ENCODE results near the gene GLP2R. TPM values are rescaled to one million over a fixed set of nuclear protein-coding genes. Genes with fewer than 3 reads are reported as not detected.

Gene GLP2R
- total RNA-seq, 1 donor from 2014 or later = not detected

DNA sequence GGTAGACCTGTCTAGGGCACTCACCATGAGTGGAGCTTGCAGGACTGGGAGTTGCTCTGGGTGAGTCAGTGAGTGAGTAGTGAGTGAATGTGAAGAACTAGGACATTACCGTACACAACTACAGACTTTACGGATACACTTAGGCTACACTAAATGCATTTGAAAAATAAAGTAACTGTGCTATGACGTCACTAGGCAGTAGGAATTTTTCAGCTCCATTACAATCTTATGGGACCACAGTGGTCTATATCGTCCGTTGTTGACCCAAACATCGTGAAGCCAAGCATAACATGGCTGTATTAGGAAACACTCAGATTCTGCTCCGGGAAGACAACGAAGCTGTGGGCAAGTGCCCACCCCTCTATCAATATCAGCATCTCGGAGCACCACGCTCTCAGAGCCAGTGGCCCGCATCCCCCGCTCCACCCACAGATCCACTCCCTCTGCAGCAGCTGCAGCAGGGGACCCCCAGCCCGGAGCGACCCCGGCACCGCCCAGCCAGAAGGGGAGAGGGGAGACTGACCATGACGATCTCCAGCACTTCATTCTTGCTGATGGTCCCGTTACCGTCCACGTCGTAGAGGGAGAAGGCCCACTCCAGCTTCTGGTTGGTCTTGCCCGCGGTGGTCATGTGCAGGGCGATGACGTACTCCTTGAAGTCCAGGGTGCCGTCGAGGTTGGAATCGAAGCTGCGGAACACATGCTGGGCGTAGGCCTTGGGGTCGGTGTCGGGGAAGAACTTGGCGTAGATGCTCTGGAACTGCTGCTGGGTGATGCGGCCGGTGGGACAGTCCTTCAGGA lies 78.8 kb downstream of the GLP2R start:
- no peak overlapping the region for H3K4me3 Mint-ChIP-seq
- no peaks in the 10 kb centered on the region for H3K27me3 Mint-ChIP-seq (ENCODE audit: low read depth)
- H3K9me3 Mint-ChIP-seq = peaks cover 1% of the 10 kb centered on the region
- DNase-seq (ENCODE audit: low read depth, low spot score) = no peak
- peaks cover 28% of the 10 kb centered on the region for H3K4me1 Mint-ChIP-seq
- no peaks in the 10 kb centered on the region for H3K36me3 Mint-ChIP-seq (ENCODE audit: low read depth)
- TF ChIP-seq, protein P1, sequence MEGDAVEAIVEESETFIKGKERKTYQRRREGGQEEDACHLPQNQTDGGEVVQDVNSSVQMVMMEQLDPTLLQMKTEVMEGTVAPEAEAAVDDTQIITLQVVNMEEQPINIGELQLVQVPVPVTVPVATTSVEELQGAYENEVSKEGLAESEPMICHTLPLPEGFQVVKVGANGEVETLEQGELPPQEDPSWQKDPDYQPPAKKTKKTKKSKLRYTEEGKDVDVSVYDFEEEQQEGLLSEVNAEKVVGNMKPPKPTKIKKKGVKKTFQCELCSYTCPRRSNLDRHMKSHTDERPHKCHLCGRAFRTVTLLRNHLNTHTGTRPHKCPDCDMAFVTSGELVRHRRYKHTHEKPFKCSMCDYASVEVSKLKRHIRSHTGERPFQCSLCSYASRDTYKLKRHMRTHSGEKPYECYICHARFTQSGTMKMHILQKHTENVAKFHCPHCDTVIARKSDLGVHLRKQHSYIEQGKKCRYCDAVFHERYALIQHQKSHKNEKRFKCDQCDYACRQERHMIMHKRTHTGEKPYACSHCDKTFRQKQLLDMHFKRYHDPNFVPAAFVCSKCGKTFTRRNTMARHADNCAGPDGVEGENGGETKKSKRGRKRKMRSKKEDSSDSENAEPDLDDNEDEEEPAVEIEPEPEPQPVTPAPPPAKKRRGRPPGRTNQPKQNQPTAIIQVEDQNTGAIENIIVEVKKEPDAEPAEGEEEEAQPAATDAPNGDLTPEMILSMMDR (conservative IDR thresholded peaks at IDR 0.05) = no peak
- H3K27ac Mint-ChIP-seq (ENCODE audit: unreplicated experiment) = no peak overlapping the region

DNA sequence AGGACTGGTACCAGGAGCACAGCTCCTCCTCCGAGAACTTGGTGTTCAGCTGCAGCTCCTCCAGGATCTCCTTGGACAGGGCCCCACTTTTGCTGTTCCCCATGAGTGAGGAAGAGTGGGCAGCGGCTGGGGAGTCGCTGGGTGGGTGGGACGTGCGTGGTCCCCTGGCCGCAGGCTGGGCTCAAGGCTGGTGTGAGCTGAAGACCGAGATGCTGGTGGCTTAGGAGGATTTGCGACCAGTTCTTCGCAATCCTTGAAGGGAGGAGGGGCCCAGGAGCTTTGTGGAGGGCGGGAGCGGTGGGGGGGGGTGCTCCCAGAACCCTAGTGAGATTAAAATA lies 79.3 kb downstream of the GLP2R start, which contains the start of gene RCVRN:
Gene RCVRN (minus strand): TSS at position 194 of the 338 bp plus-strand sequence. CDS start 91 bp downstream, at position 103.
- Mint-ChIP-seq H3K36me3 (ENCODE audit: low read depth) (no peaks in the 10 kb centered on the region), H3K9me3 (peaks cover 3% of the 10 kb centered on the region), H3K4me1 (peaks cover 31% of the 10 kb centered on the region), H3K27me3 (ENCODE audit: low read depth) (no peaks in the 10 kb centered on the region), H3K4me3 (no peak within 1 kb of the TSS), H3K27ac (ENCODE audit: unreplicated experiment) (no peak within 1 kb of the TSS)
- TF ChIP-seq, protein P1 (conservative IDR thresholded peaks at IDR 0.05) = no peak
- DNase-seq (ENCODE audit: low read depth, low spot score) = no peak

DNA sequence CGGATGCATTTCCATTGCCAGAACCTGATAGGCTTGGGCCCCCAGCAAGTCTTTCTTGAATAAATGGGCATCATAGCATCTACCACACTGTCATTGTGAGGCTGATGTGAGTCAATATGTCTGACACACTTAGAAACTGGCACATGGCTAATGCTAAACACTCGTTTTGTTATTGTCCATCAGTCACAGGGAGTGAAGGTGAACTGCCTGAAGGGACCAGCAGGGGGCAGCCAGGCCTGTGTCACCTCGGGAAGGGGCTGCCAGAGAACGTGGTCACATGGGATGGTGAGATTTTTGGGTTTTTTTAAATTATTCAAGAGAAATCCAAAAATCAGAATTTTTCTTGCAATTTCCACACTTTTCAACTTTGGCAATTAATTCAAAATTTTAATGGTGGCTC lies 80.2 kb downstream of the GLP2R start:
- Mint-ChIP-seq H3K4me3 (no peak overlapping the region), H3K9me3 (peaks cover 3% of the 10 kb centered on the region), H3K27me3 (ENCODE audit: low read depth) (no peaks in the 10 kb centered on the region), H3K27ac (ENCODE audit: unreplicated experiment) (no peak overlapping the region), H3K36me3 (ENCODE audit: low read depth) (no peaks in the 10 kb centered on the region), H3K4me1 (peaks cover 31% of the 10 kb centered on the region)
- TF ChIP-seq, protein P1 (conservative IDR thresholded peaks at IDR 0.05) = peak; percentile 65
- DNase-seq (ENCODE audit: low read depth, low spot score) = peak; percentile 60

DNA sequence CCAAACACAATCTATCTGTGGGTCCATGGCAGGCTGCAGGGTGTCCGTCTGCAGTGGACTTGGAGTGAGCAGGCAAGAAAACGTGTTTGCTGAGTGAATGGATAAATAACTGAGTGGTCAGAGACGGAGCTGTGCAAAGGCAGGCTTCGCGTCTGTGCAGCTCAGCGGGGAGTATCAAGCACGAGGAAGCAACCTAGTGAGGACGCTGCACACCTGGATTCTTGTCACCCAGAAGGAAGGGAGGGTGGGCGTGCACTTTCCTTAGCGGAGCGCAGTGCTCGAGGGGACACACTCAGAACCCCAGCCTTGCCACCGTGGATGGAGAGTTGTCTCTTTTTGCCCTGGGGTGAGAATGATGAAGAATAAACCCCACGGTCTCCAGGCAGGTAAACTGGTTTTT lies 80.9 kb downstream of the GLP2R start:
- Mint-ChIP-seq H3K27me3 (ENCODE audit: low read depth) (no peaks in the 10 kb centered on the region), H3K36me3 (ENCODE audit: low read depth) (no peaks in the 10 kb centered on the region), H3K27ac (ENCODE audit: unreplicated experiment) (no peak overlapping the region), H3K9me3 (peaks cover 3% of the 10 kb centered on the region), H3K4me1 (peaks cover 31% of the 10 kb centered on the region), H3K4me3 (no peak overlapping the region)
- no peak for DNase-seq (ENCODE audit: low read depth, low spot score)
- TF ChIP-seq, protein P1 (conservative IDR thresholded peaks at IDR 0.05) = no peak

DNA sequence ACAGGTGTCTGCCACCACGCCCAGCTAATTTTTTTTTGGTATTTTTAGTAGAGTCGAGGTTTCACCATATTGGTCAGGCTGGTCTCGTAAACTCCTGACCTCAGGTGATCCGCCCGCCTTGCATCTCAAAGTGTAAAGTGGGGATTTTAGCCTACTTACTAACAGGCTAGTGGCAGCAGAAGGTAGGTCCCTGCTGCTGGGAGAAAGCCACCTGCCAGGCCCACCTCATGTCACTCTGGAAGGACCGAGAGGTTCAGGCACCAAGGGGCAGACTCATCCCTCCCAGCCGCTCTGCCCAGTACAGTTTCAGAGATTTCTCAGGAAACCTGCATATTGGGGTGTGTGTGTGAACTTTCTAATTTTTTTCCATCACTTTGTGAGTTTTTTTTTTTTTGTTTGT lies 81.4 kb downstream of the GLP2R start:
- DNase-seq (ENCODE audit: low read depth, low spot score) = no peak
- Mint-ChIP-seq H3K9me3 (peaks cover 3% of the 10 kb centered on the region), H3K36me3 (ENCODE audit: low read depth) (peaks cover 2% of the 10 kb centered on the region), H3K27ac (ENCODE audit: unreplicated experiment) (no peak overlapping the region), H3K4me1 (peaks cover 30% of the 10 kb centered on the region), H3K4me3 (no peak overlapping the region), H3K27me3 (ENCODE audit: low read depth) (no peaks in the 10 kb centered on the region)
- TF ChIP-seq, protein P1 (conservative IDR thresholded peaks at IDR 0.05) = no peak
